ENCODE results near the gene CNTNAP2.

- TF ChIP-seq CTCF (IDR thresholded peaks at IDR 0.05) (no peak), POLR2A (IDR thresholded peaks at IDR 0.05) (no peak)
Observed at GRCh38 chr7:146741911-146742310, 625.3 kb downstream of the CNTNAP2 start.
